Esophagus squamous epithelium (tissue), 4 donors: ENCODE data around the gene RBM28.

Experiments used
- POLR2A ChIP-seq, 4 donors: fragments of 450-650 bp; IDR thresholded peaks; one replicate each; pipeline ENCODE4 v1.6.1; 2017; ENCODE audit warnings: antibody characterized with exemption in 4 of 4, mild to moderate bottlenecking in 4 of 4, moderate library complexity in 3 of 4
- TF ChIP-seq, protein P1 (sequence below), 6 experiments: fragments of 450-650 bp in 4 of 6; fragments of 200-600 bp in 2 of 6; sonication (generic) in 2 of 6; IDR thresholded peaks; one replicate each; pipeline ENCODE4 v1.5.1; 2016 to 2019; ENCODE audit warnings: antibody characterized with exemption in 6 of 6, mild to moderate bottlenecking in 4 of 6, moderate library complexity in 4 of 6

DNA sequence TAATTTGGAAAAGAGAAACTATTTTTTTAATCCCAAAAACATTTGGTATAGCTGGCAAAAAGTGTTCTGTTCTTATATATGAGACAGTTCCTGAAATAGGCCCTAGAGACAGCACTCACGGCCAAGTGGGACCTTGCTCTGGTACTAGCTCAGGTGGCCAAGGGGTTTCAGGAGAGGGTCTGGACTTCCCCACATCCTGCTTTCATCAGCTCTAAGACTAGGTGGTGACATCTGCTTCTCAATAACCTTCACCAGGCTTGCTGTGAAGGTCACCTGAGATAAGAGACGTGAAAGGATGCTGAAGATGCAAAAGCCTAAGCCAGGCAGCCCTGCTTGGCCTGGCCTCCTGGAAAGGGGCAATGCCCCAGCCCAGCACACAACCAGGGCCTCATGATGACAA is 40.6 kb downstream of the RBM28 start:
- TF ChIP-seq POLR2A (IDR thresholded peaks at IDR 0.05): no peak
- TF ChIP-seq, protein P1, sequence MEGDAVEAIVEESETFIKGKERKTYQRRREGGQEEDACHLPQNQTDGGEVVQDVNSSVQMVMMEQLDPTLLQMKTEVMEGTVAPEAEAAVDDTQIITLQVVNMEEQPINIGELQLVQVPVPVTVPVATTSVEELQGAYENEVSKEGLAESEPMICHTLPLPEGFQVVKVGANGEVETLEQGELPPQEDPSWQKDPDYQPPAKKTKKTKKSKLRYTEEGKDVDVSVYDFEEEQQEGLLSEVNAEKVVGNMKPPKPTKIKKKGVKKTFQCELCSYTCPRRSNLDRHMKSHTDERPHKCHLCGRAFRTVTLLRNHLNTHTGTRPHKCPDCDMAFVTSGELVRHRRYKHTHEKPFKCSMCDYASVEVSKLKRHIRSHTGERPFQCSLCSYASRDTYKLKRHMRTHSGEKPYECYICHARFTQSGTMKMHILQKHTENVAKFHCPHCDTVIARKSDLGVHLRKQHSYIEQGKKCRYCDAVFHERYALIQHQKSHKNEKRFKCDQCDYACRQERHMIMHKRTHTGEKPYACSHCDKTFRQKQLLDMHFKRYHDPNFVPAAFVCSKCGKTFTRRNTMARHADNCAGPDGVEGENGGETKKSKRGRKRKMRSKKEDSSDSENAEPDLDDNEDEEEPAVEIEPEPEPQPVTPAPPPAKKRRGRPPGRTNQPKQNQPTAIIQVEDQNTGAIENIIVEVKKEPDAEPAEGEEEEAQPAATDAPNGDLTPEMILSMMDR (IDR thresholded peaks at IDR 0.05): no peak
